ENCODE measurements around the gene ZC3HAV1. TPM values are rescaled to one million over a fixed set of nuclear protein-coding genes. Genes with fewer than 3 reads are reported as not detected.

The ZC3HAV1 gene
- total RNA-seq, 2 experiments from 2014 or later: 47.4 to 52.4 TPM

Other genes starting within 250 kb of the ZC3HAV1 start
- gene KIAA1549, start 128.3 kb downstream of the ZC3HAV1 start, total RNA-seq (2014; rRNA removed; shearing (Covaris generic)): 0.03 TPM in 1 of 2 replicates, not detected in the other
- gene KIAA1549, start 128.3 kb downstream of the ZC3HAV1 start, total RNA-seq (2022): 2.1 and 3.0 TPM in 2 replicates
- gene ZC3HAV1L, start 73.7 kb downstream of the ZC3HAV1 start, total RNA-seq (2014; rRNA removed; shearing (Covaris generic)): not detected in 2 replicates
- not detected in 2 replicates for gene ZC3HAV1L, start 73.7 kb downstream of the ZC3HAV1 start, total RNA-seq (2022)
- gene UBN2, start 121.5 kb upstream of the ZC3HAV1 start, total RNA-seq (2014; rRNA removed; shearing (Covaris generic)): 7.2 and 8.0 TPM in 2 replicates
- 19.9 and 21.1 TPM in 2 replicates for gene UBN2, start 121.5 kb upstream of the ZC3HAV1 start, total RNA-seq (2022)
- gene FMC1, start 231.6 kb upstream of the ZC3HAV1 start, total RNA-seq (2014; rRNA removed; shearing (Covaris generic)): 7.2 and 19.5 TPM in 2 replicates
- 15.1 and 18.4 TPM in 2 replicates for gene FMC1, start 231.6 kb upstream of the ZC3HAV1 start, total RNA-seq (2022)

Measured in OCI-LY7 (cell line).